Measurements from ENCODE around the gene RASSF1.
"Not testable (repeated sequence)": the region's sequence is repeated elsewhere in the genome, so short reads cannot be mapped to it uniquely, and the experiment has no call there.

Gene RASSF1

DNA sequence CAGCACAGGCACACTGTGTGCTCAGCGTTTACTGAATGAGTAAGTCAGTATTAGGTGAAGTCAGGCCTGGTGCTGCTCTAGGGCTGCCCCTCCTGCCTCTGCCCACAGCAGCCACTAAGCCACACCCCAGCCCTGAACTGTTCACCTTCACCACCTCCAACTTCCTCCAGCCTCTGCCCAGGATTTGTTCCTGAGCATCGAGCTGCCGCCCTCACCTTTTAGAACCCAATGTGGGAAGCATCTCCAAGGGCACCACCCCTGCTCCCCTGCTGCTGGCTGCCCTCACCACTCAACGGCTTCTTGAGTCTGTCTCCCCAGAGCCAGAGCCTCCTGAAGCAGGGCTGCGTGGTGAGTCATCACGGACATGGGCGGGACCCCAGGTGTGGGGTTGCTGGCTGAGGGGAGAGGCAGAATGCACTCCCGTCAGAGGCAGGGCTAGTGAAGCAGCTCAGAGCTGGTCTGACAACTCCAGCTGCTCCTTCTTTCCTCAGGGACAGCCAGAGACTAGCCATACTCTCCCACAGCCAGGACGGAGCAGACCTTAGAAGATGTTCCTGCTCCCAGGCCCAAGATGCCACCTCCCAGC is 23.9 kb downstream of the RASSF1 start:
- Histone ChIP-seq H3K18ac (ENCODE audit: low read length) (no peak overlapping the region), H3K4me3 (ENCODE audit: low read length) (no peak overlapping the region), H4K5ac (ENCODE audit: low read length) (no peak overlapping the region), H3K27ac (ENCODE audit: low read depth, low read length) (no peak overlapping the region), H2BK5ac (ENCODE audit: low read length) (no peak overlapping the region), H3K27me3 (ENCODE audit: insufficient read depth, low read length, poor library complexity) (no peaks in the 10 kb centered on the region), H3K56ac (ENCODE audit: low read length) (peak overlapping the region; percentile 44), H2AK5ac (ENCODE audit: low read length) (no peak overlapping the region), H2BK120ac (ENCODE audit: low read depth, low read length) (no peak overlapping the region), H2BK15ac (replicated peaks; ENCODE audit: low read depth) (no peak overlapping the region), H3K79me1 (ENCODE audit: low read length) (peaks cover 29% of the 10 kb centered on the region), H3K23ac (ENCODE audit: low read length) (no peak overlapping the region), H3K36me3 (ENCODE audit: control insufficient read depth, insufficient read depth, low read length) (peaks cover 10% of the 10 kb centered on the region), H3K9ac (ENCODE audit: low read length) (peak overlapping the region; percentile 26), H3K4me2 (ENCODE audit: low read length) (no peak overlapping the region), H3K79me2 (ENCODE audit: control insufficient read depth, insufficient read depth, low read length) (peaks cover 27% of the 10 kb centered on the region), H4K8ac (ENCODE audit: low read depth, low read length) (no peak overlapping the region), H3K4ac (ENCODE audit: low read depth, low read length) (no peak overlapping the region), H3K4me1 (ENCODE audit: control insufficient read depth, low read depth, low read length) (peaks cover 16% of the 10 kb centered on the region)
- WGBS (ENCODE audit: extremely low coverage, insufficient coverage, low lambda C conversion rate) = no CpG with 5 or more reads among the region's 9 CpGs
- DNase-seq = peak; percentile 88

DNA sequence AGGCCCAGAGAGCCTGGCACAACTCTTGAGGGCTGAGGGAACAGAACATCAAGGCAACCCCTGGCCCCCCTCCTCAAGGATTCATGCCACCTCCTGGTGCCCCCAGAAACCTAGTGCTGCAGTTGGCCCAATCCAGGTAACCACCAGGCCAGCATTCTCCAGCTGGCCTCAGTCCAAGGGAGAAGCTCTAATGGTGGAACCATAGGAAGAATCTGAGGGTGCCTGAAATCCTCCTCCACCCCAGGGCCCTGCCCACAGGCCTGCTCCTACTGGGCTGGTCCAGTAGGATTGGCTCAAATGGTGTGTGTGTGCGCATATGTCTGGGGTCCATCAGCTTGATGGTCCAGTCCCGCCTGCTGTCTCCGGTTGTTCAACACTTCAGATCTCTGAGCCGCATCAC is 25.8 kb downstream of the RASSF1 start:
- no CpG with 5 or more reads among the region's 4 CpGs for WGBS (ENCODE audit: extremely low coverage, insufficient coverage, low lambda C conversion rate)
- Histone ChIP-seq H3K36me3 (ENCODE audit: control insufficient read depth, insufficient read depth, low read length) (peaks cover 10% of the 10 kb centered on the region), H3K4me2 (ENCODE audit: low read length) (no peak overlapping the region), H3K4me1 (ENCODE audit: control insufficient read depth, low read depth, low read length) (peaks cover 9% of the 10 kb centered on the region), H3K9ac (ENCODE audit: low read length) (no peak overlapping the region), H3K23ac (ENCODE audit: low read length) (no peak overlapping the region), H2BK15ac (replicated peaks; ENCODE audit: low read depth) (no peak overlapping the region), H3K4ac (ENCODE audit: low read depth, low read length) (no peak overlapping the region), H3K79me1 (ENCODE audit: low read length) (peaks cover 19% of the 10 kb centered on the region), H3K56ac (ENCODE audit: low read length) (peak overlapping the region; percentile 78), H4K5ac (ENCODE audit: low read length) (no peak overlapping the region), H4K8ac (ENCODE audit: low read depth, low read length) (no peak overlapping the region), H3K18ac (ENCODE audit: low read length) (no peak overlapping the region), H3K79me2 (ENCODE audit: control insufficient read depth, insufficient read depth, low read length) (peaks cover 16% of the 10 kb centered on the region), H2AK5ac (ENCODE audit: low read length) (no peak overlapping the region), H3K4me3 (ENCODE audit: low read length) (no peak overlapping the region), H2BK5ac (ENCODE audit: low read length) (peak overlapping the region; percentile 87), H2BK120ac (ENCODE audit: low read depth, low read length) (no peak overlapping the region), H3K27ac (ENCODE audit: low read depth, low read length) (peak overlapping the region; percentile 51), H3K27me3 (ENCODE audit: insufficient read depth, low read length, poor library complexity) (no peaks in the 10 kb centered on the region)
- DNase-seq = no peak

GRCh38 chr3:50314342-50314741 is 26.3 kb downstream of the RASSF1 start:
- no peak overlapping the region for H3K18ac ChIP-seq (ENCODE audit: low read length)
- H3K4me1 ChIP-seq (ENCODE audit: control insufficient read depth, low read depth, low read length) = peaks cover 9% of the 10 kb centered on the region
- peak; percentile 23 for DNase-seq
- no CpG with 5 or more reads among the region's 3 CpGs for WGBS (ENCODE audit: extremely low coverage, insufficient coverage, low lambda C conversion rate)
- peak overlapping the region; percentile 78 for H3K56ac ChIP-seq (ENCODE audit: low read length)
- H3K27ac ChIP-seq (ENCODE audit: low read depth, low read length) = peak overlapping the region; percentile 51
- H3K23ac ChIP-seq (ENCODE audit: low read length) = no peak overlapping the region
- H3K4ac ChIP-seq (ENCODE audit: low read depth, low read length) = peak overlapping the region; percentile 2
- no peak overlapping the region for H2BK15ac ChIP-seq (replicated peaks; ENCODE audit: low read depth)
- H3K9ac ChIP-seq (ENCODE audit: low read length) = peak overlapping the region; percentile 22
- H2BK5ac ChIP-seq (ENCODE audit: low read length) = peak overlapping the region; percentile 87
- H2AK5ac ChIP-seq (ENCODE audit: low read length) = peak overlapping the region; percentile 15
- H3K36me3 ChIP-seq (ENCODE audit: control insufficient read depth, insufficient read depth, low read length) = peaks cover 6% of the 10 kb centered on the region
- H3K27me3 ChIP-seq (ENCODE audit: insufficient read depth, low read length, poor library complexity) = no peaks in the 10 kb centered on the region
- no peak overlapping the region for H4K5ac ChIP-seq (ENCODE audit: low read length)
- H3K4me3 ChIP-seq (ENCODE audit: low read length) = no peak overlapping the region
- peaks cover 15% of the 10 kb centered on the region for H3K79me1 ChIP-seq (ENCODE audit: low read length)
- no peak overlapping the region for H2BK120ac ChIP-seq (ENCODE audit: low read depth, low read length)
- H3K4me2 ChIP-seq (ENCODE audit: low read length) = peak overlapping the region; percentile 7
- H4K8ac ChIP-seq (ENCODE audit: low read depth, low read length) = no peak overlapping the region
- H3K79me2 ChIP-seq (ENCODE audit: control insufficient read depth, insufficient read depth, low read length) = peaks cover 12% of the 10 kb centered on the region

- not testable (repeated sequence) for H3K4ac ChIP-seq (ENCODE audit: low read depth, low read length); H3K79me2 ChIP-seq (ENCODE audit: control insufficient read depth, insufficient read depth, low read length)
These were observed 28.6 kb downstream of the RASSF1 start for GRCh38 chr3:50312041-50312440.

DNA sequence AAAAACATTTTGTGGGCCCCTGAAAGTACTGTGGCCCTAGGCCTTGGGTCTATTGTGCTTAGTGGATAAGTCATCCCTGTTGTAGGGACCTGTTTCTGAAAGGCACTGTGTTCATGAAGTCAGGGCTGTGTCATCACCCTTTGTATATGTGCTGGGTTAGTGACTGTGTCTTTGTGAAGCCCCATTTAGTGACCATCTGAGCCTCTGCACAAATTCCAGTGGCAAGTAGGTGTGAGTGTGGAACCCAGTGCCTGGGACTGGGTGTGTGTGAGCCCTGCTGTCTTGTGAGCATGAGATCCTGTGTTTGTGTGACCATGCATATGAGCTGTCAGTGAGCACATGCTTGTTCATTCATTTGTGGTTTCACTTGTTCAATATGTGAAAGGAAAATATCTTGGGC is 36.0 kb downstream of the RASSF1 start:
- H3K4me3 ChIP-seq (ENCODE audit: low read length) = no peak overlapping the region
- no peak for DNase-seq

More at GRCh38 chr3:50312041-50312440, 28.6 kb downstream of the RASSF1 start:
- H3K23ac ChIP-seq (ENCODE audit: low read length); H3K27ac ChIP-seq (ENCODE audit: low read depth, low read length); H3K4me1 ChIP-seq (ENCODE audit: control insufficient read depth, low read depth, low read length); H3K27me3 ChIP-seq (ENCODE audit: insufficient read depth, low read length, poor library complexity); H2BK5ac ChIP-seq (ENCODE audit: low read length); DNase-seq; H3K4me2 ChIP-seq (ENCODE audit: low read length); H2BK15ac ChIP-seq (replicated peaks; ENCODE audit: low read depth); H4K5ac ChIP-seq (ENCODE audit: low read length); H2AK5ac ChIP-seq (ENCODE audit: low read length); H2BK120ac ChIP-seq (ENCODE audit: low read depth, low read length); H3K4me3 ChIP-seq (ENCODE audit: low read length); H3K79me1 ChIP-seq (ENCODE audit: low read length); H3K18ac ChIP-seq (ENCODE audit: low read length); H4K8ac ChIP-seq (ENCODE audit: low read depth, low read length); H3K36me3 ChIP-seq (ENCODE audit: control insufficient read depth, insufficient read depth, low read length); H3K56ac ChIP-seq (ENCODE audit: low read length); H3K9ac ChIP-seq (ENCODE audit: low read length): not testable (repeated sequence)
- WGBS (ENCODE audit: extremely low coverage, insufficient coverage, low lambda C conversion rate) = no CpG with 5 or more reads among the region's 32 CpGs

More for the DNA sequence above, 36.0 kb downstream of the RASSF1 start:
- peaks cover 5% of the 10 kb centered on the region for H3K4me1 ChIP-seq (ENCODE audit: control insufficient read depth, low read depth, low read length)
- no peaks in the 10 kb centered on the region for H3K36me3 ChIP-seq (ENCODE audit: control insufficient read depth, insufficient read depth, low read length)
- H4K8ac ChIP-seq (ENCODE audit: low read depth, low read length) = no peak overlapping the region
- no peak overlapping the region for H2AK5ac ChIP-seq (ENCODE audit: low read length)
- H3K56ac ChIP-seq (ENCODE audit: low read length) = no peak overlapping the region
- H3K9ac ChIP-seq (ENCODE audit: low read length) = no peak overlapping the region
- no peak overlapping the region for H3K23ac ChIP-seq (ENCODE audit: low read length)
- H2BK120ac ChIP-seq (ENCODE audit: low read depth, low read length) = no peak overlapping the region
- H3K79me1 ChIP-seq (ENCODE audit: low read length) = no peaks in the 10 kb centered on the region
- H3K27me3 ChIP-seq (ENCODE audit: insufficient read depth, low read length, poor library complexity) = no peaks in the 10 kb centered on the region
- no peak overlapping the region for H4K5ac ChIP-seq (ENCODE audit: low read length)
- no peak overlapping the region for H2BK5ac ChIP-seq (ENCODE audit: low read length)
- no peak overlapping the region for H3K4me2 ChIP-seq (ENCODE audit: low read length)
- no peak overlapping the region for H2BK15ac ChIP-seq (replicated peaks; ENCODE audit: low read depth)
- H3K18ac ChIP-seq (ENCODE audit: low read length) = no peak overlapping the region
- no peak overlapping the region for H3K4ac ChIP-seq (ENCODE audit: low read depth, low read length)
- H3K27ac ChIP-seq (ENCODE audit: low read depth, low read length) = no peak overlapping the region
- no peaks in the 10 kb centered on the region for H3K79me2 ChIP-seq (ENCODE audit: control insufficient read depth, insufficient read depth, low read length)
